HG02870 (cell line): ENCODE results near the gene ASAP3.

Experiments used
- ATAC-seq: cut with Tn5 transposase; IDR thresholded peaks from one replicate; pipeline ENCODE4 v1.9.1; 2021; ENCODE audit warnings: mild to moderate bottlenecking, moderate library complexity; ENCODE audit not compliant: unreplicated experiment

The ASAP3 gene

DNA sequence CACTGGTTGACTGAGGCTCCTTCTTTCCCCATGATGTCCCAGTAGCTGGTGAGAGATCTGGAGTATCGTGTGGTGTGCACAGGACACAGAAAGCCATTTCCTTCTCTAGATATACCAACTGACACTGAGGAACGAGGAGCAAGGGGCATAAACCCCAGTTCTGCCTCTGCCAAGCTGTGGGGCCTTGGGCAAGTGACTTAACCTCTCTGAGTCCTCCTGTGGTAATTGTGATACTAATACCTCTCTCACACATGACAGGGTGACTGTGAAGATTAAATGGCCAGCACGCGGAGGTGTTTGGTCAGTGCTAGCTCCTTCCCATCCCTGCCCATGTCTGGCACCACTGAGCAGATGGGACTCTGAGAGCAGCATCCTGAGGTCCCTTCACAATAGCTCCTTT is 33.1 kb downstream of the ASAP3 start:
- no peak for ATAC-seq

DNA sequence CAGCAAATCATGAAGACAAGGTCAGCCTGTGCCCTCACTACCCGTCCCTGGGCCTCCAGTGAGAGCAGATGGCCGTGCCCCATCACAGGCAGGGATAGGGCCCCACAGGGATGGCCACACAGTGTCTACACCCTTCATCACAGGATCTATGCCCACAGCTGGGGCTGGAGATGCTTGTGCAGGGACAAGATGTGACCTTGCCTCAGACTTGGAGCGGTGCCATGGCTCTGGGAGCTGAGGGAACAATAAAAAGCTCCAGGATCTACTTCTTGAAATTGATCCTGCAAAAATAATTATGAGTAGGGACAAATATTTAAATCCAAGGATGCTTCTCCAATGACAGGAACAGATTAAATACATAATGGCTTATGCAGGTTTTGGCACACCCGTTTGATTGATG is 34.0 kb downstream of the ASAP3 start:
- ATAC-seq = no peak

DNA sequence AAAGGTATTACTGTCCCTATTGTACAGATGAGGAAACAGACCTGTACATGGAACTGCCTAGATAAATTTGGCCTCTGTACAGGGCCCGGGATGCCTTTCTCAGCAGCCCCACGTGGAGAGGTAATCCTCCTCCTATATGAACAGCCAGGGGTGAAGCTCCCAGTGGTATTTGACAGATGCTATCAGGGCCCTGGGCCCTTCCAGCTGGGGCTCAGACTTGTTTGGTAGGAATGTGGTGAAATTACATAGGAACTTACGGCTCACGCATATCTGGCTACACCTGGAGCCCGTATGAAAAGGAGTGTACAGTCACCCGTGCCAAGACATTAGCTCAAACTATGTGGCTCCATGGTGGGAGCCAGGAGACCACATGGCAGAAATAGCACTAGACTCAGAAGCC is 34.7 kb downstream of the ASAP3 start:
- ATAC-seq = no peak

DNA sequence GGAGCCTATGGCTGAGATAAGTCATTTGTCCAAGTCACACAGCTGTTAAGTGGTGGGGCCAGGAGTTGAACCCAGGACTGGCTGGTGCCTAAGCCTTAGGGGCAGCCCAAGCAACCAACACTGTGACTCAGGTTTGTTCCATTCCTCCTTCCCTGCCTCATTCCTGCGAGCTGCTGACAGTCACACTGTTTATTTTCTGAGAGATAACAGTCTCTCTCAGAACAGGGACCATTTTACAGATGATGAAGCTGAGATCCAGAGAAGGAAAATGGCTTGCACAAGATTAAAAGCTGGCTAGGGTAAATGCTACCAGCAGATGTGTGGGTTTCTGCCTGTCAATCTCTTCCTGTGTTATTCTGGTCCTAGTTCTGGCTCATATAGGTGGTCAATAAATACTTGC is 35.1 kb downstream of the ASAP3 start:
- no peak for ATAC-seq

DNA sequence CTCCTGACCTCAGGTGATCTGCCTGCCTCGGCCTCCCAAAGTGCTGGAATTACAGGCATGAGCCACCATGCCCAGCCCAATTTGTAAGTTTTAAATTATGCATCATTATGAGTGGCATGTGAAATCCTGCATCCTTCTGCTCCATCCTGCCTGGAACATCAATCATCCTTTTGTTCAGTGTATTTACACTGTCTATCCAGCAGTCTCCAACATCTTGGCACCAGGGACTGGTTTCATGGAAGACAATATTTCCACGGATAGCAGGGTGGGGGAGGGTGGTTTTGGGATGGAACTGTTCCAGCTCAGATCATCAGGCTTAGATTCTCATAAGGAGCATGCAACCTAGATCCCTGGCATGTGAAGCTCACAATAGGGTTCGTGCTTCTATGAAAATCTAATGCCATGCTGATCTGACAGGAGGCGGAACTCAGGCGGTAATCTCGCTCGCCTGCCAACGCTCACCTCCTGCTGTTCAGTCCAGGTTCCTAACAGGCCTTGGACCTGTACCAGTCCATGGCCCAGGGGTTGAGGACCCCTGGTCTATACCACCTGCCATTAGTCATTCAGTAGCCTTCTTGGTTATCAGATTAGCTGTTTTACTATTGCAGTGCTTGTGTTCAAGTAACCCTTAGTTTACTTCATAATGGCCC is 37.2 kb downstream of the ASAP3 start:
- no peak for ATAC-seq

DNA sequence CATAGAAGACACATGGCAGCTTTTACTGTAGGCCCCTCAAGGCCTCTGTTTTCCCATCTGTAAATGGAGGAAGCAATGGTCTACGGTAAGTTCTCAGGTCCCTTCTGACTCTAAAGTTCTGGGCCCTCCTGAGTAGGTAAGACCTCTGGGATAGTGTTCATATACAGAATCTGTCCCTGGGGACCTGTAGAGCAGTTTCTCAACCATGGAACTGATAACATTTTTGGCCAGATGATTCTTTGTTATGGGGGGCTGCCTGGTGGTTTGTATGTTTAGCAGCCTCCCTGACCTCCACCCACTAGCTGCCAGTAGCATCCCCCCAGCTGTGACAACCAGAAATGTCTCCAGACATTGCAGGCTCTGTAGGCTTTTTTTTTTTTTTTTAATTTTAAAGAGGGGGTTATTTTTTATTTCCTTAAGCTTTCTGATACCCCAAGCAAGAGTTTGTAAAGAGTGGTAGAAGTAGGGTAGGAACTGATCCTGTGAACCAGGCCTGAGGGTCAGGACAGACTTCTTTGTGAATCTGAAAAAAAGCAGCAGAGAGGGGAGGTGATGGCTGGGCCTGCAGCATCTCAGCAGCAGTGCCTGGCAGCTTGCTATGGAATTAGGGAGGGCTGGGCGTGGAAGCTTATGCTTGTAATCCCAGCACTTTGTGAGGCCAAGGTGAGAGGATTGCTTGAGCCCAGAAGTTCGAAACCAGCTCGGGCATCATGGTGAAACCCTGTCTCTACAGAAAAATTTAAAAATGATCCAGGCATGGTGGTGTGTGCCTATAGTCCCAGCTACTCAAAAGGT is 39.2 kb downstream of the ASAP3 start:
- ATAC-seq = no peak

DNA sequence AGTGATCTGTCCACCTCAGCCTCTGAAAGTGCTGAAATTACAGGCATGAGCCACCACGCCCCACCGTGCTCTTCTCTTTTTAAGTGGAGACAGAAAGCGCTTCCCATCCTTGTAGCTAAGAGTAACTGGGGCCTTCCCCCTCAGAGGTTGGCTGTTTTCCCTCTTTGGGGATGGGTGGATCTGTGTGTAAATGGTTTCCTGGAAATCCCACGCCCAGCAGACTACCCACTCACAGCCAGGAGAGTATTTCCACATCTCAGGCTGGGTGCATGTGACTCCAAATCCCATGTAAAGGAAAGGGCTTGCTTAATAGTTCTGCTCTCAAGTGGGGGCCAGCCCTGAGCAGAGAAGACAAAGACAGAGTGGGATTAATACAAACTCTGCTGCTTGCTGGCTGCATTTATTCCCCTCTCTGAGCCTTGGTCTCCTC is 39.9 kb downstream of the ASAP3 start:
- no peak for ATAC-seq

DNA sequence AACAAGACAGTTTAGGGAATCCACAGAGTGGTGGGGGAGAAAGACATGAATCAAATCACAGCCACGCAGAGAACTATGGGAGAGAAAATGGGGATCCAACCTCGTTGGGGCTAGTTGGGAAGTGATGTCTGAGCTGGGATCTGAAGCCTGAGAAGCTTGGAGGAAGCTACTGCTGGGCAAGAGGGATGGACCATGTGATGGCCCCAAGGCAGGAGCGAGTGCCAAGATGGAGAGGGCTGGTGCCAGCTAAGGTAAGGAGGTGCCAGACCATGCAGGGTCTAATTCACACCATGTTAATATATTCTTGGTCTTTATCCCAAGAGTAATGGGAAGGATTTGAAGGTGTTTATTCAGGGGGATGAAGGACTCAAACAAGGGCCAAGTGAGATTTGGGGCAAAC is 41.2 kb downstream of the ASAP3 start:
- no peak for ATAC-seq

DNA sequence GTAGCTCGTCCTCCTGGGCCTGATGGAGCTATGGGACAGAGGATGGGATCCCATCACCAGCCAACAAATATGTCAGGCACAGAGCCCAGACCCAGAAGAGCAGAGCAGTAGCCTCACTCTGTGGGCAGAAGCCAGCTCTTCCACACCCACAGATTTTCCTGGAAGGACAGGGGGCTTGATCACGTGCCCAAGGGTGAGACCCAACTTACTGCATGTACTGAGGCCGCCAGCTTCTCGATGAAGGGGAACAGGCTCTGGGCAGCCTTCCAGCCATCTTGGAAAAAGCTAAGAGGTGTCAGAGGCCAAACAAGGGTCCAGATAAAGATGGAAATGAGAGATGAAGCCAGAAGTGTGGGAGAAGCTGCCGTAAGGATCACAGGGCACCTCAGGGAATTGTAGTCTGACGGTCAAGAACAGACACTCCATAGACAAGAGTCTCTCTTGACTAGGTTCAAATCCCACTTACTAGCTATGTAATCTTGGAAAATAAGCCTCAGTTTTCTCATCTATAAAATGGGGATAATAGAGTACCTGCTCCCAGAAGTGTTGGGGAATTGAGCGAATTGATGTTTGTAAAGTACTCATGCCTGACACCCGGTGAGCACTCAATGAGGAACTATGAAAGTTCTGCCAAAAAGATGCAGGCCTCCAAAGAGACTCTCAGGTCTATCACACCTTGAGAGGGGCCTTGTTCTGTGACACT is 42.4 kb downstream of the ASAP3 start:
- ATAC-seq = no peak

DNA sequence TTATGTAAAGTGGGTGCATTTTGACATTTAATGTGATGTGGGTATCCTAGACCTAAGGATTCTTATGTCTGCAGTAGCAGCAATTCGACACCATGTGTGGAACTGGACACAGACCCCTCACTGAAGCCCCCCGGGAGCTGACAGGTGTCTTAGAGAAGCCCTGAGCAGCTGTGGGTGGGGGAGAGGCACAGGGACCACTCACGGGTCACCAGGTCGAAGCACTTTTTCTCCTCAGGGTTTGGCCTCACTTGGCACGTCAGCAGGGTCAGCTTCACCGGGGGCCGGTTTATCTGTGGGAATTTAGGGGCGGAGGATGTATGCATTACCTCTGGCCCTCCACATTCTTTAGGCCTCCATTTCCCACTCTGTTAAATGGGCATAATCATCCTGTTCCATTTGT is 45.4 kb downstream of the ASAP3 start:
- ATAC-seq = no peak

DNA sequence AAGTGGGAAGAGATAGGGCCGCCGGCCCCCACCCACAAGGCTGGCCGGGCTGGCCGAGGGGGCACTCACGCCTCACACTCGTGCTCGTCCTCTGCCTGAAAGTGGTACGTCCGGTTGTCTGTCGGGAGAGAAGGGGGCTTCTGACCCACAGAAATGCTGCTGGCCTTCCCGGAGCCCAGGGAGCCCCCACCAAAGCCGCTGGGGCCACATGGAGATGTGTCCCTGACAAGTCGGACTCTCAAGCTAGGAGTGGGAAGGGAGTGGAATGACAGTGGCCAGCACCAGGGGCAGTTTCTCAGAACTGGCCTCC is 46.7 kb downstream of the ASAP3 start:
- ATAC-seq = no peak

DNA sequence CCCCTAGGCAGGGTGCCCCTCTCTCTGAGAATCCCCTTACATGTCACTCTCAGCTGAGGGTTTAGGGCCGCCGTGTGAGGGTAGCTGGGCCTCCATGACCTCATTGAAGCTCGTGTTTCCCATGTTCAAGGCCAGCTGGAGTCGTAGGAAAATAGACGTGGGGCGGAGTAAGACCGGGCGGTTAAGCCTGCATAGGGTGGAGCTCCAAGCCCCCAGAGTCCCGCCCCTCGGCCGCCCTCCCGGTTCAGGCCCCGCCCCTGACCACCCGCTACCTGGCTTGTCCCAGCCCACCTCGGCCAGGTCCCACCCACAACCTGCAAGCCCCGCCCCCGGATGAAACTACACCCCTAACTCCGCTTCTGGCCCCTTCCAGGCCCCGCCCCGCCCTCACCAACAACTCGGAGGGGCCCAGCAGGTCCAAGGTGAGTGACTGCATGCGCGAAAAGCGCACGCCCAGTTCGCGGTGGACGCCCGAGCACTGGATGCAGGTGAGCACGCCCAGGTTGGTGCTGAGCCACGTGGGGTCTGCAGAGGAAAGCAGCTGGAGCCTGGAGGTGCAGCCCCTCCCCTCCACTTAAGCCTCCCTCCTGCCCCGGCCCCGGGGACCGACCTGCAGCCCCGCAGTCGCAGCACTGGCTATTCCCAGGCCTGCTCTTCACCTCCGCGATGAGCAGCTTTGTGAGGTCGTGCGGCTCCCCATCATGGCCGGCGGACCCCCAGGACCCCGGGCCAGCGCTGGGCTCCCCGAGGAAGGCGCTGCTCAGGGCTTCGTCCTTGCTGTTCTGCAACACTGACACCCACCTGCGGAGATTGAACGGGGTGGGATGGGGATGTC is 47.2 kb downstream of the ASAP3 start:
- no peak for ATAC-seq

DNA sequence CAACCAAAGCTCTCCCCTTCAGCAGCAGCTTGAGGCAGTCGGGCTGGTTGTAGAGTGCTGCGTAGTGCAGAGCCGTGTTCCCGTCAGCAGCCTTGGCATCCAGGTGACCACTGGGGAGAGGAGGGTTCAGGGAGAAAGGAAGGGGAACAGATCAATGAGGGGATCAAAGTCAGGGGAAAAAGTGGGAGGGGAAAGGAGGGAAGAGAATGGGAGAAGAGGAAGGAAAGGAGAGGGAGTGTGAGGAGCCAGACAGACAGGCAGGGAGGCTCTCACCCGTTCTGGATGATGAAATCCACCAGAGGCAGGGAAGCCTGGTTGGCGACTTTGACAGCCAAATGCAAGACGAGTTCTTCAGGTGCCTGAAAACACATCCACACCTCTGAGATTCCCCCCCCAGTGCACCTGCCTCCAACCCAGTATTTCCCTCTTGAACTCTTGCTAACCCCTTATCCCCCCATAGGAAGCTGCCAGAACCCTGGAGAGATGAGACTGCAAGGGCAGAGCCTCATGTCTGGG is 49.7 kb downstream of the ASAP3 start:
- no peak for ATAC-seq

DNA sequence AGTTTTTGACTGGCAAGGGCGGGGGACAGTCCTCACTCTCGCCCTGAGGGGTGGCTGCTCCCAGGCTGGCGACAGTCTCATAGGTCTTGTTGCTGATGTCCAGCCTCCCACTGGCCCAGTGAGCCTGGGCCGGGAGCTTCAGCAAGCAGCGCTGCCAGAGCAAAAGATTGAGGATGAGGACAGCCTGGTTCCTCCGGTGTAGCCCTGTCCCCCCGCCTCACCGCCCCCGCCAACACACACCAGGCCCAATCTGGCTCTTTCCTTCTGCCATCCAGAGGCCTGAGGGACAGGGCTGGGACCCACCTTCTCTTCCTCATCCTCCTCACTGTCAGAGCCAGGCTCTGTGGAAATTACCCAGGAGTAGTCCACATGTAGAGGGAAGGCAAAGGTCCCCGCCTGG is 50.9 kb downstream of the ASAP3 start:
- no peak for ATAC-seq

DNA sequence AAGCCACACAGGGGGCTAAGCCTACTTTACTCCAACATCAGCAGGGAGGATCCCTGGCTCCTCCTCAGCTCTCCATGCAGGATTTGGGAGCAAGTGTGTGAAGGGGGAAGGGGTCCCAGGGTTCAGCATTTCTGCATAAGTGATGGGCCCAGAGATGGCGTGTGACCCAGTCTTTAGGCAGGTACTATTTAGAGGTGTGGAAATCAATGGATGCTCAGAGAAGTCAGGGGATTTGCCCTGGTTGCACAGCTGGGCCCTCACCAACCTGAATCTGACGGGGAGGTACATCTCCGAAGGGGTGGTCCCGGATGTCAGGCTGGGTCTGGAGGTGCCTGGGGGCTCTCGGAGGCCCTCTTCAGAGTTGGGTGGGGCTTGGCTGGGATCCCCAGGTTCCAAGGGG is 52.5 kb downstream of the ASAP3 start:
- ATAC-seq = no peak

DNA sequence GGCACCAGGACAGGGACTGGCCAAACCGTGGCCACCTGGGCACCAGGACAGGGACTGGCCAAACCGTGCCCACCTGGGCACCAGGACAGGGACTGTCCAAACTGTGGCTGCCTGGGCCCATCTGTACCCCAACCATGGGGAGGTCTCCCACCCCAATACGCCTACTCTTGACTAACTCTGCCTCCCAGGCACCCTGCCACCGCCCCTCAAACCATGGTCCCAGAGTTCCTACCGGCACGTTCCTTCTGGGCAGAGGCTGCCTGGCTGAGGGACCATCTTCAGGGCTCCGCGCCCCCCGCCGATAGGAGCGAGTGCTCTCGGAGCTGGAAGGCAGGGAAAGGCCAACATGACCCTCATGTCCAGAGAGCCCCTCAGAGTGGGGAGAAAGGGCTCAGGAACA is 53.2 kb downstream of the ASAP3 start:
- no peak for ATAC-seq

DNA sequence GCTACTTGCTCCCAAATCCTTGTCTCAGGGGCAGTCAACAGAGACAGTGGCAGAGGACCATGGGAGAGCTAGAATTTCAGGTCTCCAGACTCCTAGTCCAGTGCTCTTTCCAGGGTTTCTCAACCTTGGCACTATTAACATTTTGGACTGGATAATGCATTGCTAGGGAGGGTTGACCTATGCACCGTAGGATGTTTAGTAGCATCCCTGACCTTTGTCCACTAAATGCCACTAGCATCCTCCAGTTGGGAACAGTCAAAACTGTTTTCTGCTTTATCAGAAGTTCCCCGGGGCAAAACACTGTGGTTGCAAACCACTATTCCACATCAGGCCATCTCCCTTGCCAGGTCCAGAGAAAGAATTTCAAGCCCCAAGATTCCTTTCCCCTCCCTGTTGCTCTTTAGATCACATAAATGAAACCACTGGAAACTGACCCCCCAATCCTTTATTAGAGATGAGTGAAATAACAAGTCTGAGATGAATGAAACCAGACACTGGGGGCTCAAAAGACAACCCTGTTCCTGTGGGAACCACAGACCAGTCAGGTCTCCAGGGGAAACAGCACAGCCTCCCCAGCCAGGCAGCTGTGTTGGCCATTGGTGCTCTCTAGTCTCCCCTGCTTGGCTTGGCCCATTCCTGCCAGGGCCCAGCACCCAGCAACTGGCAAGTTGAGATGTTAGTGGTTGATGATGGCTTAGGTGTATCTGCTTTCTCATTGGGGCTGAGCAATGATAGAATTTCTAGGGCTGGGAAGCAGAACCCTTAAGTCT is 55.7 kb downstream of the ASAP3 start:
- ATAC-seq = no peak

DNA sequence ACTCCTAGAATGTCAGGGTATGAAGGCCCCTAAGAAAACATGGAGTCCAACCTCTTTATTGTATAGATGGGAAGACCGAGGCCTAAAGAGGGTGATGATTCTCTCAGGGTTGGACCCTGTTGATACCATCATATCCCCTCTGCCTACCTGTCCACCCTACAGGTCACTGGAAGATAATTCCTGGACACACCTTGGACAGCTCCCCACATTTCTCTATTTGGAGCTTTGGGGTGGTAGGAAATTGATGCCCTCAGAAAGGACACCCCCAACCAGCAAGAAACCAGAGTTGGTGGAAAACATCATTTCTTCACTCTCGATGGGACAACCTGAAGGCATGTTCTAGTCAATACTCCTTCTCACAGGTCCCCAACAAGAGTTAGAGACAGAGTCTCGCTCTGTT is 56.4 kb downstream of the ASAP3 start:
- ATAC-seq = no peak

DNA sequence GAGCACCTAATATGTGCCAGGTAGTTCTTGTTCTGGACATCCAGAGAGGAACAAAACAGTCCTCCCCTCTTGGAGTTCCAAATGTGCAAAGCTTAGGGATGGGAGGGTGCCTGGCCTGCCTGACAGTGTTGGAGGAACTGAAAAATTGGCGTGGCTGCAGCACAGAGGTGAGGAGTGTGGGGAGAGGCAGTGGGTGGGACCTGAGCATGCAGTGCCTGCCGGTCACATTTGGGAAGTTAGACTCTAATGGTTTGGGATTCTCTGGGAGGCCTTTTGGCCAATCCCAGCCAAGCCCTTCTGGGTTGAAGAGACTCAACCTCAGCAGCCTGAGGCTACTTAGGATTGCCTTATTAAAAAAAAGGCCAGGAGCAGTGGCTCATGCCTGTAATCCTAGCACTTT is 57.2 kb downstream of the ASAP3 start:
- ATAC-seq = no peak

DNA sequence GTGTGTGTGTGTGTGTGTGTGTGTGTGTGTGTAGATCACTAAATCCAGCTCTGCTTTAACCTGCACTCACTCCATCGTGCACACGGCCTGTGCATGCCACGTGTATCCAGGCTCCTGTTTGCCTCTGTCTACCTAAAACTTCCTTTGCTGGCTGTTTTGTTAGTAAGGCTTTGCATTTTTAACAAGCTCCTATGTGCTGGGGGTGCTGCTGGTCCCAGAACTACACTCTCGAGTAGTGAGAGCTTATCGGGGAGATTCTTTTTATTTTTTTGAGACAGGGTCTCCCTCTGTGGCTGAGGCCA is 58.8 kb downstream of the ASAP3 start:
- ATAC-seq = no peak
